NCI-H2196 (cell line): Measurements from ENCODE around the gene PLB1.
"Not testable (repeated sequence)": the region's sequence is repeated elsewhere in the genome, so short reads cannot be mapped to it uniquely, and the experiment has no call there.

Source experiments
- DNase-seq: peaks from one replicate; lab custom pipeline; 2025; ENCODE audit not compliant: unreplicated experiment; lab: John Stamatoyannopoulos, UW

Gene PLB1

DNA sequence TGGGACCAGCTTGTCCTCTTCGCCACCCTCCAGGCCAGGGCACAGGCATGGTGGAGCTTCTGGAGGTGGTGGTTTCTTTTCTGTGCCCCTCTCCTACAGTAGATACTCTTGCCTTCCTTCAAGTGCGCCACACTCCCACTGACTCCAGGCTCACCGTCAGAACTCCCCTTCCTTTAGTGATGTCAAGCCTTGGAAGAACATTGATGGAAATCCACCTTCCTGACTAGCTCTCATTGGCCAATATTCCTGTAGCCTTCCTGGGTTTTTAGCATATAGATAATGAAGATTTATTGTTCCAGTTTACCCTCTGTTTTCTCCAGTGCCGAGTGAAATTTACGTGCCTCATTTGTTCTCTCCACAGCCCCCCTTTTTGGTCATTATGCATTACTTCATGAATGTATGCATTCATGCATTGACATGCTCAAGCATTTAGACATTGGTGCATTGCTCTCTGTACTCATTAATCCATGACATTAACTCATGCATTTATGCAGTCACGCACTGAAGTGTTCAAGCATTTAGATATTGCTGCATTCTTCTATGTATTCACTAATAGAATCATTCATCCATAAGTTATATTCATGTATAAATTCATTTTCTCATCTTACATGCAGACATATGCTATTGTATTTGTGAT lies 37.3 kb downstream of the PLB1 start:
- DNase-seq, result no peak

DNA sequence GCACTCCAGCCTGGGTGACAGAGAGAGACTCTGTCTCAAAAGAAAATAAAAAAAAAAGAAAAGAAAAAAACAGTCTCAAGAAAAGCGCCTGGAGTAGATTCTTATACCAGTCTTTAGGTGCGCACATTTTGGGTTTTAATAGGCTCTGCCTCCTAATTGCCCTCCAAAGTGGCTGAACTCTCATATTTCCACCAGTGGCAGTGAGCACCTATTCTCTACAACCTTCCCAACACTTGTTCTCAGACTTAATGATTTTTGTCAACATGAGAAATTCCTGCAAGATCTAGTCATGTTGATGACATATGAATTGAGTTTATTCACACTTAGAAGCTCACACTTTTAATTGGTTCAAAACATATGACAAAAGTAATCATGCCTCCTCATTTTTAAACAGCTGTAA lies 39.0 kb downstream of the PLB1 start:
- no peak for DNase-seq

DNA sequence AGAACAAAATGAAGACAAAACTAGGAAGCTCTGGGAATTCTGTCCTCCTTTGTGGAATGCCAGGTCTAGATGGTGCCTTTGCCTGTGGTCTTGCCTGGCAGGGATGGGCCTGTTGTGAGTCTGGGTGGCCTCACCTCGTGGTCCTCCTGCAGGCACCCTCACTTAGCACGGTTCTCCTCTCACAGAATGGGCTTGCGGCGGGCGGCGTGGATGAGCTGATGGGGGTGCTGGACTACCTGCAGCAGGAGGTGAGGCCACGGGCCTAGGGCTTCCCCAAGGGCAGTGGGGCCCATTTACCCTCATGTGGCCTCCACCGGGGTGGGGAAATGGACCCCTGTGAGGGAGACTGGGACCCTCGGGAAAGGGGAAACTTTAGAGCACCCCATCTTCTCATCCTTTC lies 42.3 kb downstream of the PLB1 start:
- no peak for DNase-seq

DNA sequence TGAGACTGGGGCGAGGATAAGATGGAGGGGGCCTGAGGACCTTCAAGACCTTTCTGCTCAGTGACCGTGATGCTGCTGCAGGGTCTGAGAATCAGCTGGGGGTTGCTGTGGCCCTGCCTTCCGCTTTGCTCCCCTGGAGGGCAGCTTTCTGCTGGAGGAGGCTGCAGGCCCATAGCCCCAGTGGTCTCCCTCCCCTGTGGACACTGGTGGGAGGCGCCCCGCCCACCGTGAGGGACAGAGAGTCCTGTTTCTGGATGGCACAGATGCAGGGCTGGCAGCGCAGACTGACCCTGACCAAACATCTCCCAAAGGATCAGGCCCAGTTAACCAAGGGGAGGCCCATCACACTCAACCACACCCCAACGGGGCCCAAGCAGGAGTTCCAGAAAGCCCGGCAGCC lies 42.8 kb downstream of the PLB1 start:
- no peak for DNase-seq

DNA sequence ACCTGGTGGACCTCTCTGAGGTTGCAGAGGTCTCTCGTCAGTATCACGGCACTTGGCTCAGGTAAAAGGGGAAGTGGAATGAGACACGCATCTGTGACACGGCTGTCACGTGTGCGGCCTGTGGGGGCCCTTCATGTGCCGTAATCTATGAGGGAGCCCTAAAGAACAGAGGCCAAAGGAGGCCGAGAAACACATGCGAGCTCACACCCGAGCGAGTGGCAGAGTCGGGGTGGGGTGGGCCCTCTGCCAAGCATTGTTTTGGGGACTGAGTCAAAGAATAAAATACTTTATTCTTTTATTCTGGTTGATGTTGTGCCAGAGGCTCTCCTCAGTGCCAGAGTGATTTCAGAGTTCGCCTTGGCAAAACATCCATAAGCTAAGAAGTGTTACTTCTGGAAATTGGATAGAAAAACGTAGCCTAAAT lies 43.3 kb downstream of the PLB1 start:
- DNase-seq, result no peak

DNA sequence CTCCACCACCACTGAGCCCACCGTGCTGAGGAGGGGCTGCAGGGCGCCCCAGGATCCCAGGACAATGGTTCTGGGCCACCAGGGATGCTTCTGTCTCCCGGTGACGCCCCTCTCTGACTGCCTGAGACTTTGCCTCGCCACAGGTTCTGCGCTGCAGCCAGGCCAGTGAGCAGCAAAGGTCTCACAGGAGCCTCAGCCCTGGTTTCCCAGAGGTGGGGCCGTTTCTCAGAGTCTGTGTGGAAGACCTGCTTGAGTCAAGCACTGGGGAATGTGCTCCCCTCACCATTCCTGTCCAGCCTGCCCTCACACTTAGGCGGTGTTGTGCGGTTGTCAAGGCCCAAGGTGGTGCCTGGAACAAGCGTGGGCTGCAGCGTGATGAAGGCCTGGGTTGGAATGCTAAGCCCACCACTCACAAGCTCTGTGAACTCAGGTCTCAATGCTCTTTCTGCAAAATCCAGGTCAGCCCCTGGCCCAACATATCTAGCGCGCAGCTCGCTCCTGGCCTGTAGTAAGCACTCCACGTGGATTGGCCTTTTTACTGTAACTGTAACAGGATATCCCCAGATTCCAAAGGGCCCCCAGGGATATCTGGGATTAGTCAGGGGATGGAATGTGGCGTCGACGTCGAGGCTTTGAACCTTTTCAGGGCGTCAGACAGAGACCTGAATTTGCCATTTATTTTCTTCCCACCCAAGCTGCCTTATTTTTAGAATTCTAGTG lies 47.6 kb downstream of the PLB1 start:
- DNase-seq, result no peak

DNA sequence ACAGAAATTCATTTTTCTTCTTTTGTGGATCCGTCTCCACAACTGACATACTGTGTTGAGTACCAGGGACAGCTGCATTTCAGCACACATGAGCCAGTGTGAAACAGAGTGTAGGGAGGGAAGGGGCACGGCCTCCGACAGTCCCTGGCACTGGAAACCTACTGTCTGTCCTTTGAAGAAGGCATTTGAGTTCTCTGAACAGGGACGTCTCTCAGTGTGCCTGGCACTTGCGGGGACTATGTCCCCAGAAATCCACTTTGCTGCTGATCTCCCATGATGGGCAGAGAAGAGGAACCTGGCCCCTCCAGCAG lies 48.1 kb downstream of the PLB1 start:
- no peak for DNase-seq

DNA sequence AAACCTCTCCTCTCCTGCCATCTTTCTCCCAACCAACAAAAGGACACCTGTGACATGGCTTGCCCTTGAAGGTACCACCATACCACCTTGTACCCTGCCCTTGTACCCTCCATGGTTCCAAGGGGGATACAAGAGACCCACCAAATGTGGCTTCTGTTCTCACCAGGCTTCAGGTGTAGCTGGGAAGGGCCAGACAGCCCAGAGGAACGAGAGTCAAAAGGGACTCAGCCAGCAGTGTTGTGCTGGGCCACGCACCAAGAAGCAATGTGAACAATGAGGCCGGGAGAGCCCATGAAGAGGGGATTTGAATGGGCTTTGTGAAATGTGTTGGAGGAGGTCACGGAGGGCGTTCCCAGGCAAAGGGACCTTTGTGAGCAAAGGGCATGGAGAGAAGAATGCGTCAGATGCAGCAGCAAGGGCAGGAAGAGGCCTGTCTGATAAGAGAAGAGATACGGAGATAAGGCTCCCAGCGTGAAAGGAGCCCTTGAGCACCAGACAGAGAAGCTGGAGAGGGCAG lies 48.6 kb downstream of the PLB1 start:
- no peak for DNase-seq

DNA sequence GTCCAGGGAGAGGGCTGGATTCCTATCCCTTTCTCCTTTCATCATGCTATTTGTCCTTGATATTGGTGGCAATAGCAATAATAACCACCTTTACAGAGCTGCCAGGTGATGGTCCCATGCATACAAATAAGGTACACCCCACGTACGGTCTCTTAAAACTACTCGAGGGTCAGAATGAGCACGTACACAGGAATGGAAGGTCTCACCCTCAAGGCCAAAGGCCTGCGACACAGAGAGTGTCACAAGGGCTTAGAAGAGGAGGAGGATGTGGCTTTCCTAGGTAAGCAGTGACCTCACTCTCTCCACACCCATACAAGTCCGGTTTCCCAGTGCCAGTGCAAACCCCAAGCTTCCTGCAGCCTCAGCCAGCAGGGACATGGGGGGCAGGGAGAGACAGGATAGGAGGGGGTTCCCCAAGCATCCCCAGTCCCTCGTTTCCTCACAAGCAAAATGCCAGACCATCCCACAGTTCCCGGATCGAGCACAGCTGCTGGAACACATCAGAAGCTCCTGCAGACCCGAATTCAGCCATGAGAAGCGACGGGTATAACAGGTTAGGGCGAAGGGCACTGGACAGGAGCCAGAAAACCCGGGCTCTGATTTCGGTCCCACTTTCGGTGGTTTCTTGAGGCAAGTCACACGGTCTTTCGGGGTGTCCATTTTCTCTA lies 49.2 kb downstream of the PLB1 start:
- no peak for DNase-seq

DNA sequence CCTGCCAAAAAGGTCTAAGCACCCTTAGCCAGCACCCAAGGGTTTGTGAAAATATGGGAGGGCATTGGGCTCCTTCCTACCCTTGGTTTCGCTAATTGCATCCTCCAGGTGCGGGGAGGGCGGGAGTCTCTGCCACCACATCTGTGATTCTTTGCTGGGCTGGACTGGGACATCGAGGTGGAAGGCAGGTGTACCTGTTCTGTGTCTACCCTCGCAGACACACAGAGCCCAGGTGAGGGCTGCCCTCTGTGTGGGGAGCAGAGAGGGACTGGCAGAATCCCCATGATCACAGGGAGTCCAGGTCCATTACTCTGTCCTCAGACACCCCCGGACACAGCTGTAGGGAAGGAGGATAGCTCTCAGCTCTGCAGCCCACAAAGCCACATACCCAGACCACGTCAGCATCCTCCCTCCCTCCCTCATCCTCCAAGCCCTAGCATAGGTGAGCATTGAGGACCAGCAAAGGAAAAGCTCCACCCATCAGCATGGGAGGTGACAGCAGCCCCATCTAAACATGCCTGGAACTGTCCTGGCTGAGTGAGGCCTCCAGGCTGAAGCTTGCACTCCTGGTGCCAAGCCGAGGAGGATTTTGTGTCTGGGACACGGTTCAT lies 49.8 kb downstream of the PLB1 start:
- DNase-seq, result no peak

DNA sequence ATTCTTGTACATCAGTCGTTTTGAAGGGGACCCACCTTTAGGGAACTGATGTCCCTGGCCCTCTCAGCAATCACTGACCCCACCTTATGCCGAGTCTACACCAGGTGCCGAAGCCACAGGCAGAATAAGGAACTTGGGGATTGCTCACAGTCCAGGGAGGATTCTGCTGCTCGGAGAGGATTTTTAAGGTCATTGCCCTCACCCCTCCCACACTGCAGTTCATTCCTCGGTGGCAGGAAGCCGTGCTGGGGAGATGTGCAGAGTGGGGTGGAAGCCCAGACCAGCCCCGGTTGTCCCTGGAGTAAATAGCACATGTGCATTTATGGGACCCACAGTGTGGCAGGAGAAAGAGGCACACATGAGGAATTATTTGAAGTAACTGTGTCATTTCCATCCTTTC lies 50.4 kb downstream of the PLB1 start:
- no peak for DNase-seq

DNA sequence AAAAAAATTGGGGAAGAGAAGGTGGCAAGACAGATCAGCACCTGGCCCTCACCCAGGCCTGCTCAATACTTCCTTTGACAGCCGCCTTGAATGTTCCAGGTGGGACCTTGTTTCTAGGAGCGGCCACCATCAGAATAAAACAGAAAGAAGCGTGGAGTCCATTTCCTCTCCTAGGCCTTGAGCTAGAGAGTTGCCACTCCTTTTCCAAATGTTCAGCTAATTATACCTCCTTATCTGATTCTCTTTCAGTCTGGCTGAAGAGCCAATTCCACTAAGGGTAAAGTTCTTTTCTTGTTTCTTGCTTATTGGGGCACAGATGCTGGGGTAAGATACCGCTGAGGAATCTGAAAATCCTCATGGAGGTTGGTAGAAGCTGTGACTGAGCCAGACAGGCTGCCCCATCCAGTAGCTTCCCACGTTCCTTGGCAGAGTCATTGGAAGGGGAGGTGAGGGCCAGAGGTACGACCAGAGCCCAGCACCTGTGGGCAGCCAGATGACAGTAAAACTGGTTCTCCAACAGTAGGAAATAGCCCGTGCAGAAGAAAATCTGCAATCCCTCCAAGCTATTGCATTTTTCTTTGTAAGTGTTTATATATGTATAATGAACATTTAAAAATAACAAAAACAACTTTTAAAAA lies 51.5 kb downstream of the PLB1 start:
- DNase-seq, result no peak

DNA sequence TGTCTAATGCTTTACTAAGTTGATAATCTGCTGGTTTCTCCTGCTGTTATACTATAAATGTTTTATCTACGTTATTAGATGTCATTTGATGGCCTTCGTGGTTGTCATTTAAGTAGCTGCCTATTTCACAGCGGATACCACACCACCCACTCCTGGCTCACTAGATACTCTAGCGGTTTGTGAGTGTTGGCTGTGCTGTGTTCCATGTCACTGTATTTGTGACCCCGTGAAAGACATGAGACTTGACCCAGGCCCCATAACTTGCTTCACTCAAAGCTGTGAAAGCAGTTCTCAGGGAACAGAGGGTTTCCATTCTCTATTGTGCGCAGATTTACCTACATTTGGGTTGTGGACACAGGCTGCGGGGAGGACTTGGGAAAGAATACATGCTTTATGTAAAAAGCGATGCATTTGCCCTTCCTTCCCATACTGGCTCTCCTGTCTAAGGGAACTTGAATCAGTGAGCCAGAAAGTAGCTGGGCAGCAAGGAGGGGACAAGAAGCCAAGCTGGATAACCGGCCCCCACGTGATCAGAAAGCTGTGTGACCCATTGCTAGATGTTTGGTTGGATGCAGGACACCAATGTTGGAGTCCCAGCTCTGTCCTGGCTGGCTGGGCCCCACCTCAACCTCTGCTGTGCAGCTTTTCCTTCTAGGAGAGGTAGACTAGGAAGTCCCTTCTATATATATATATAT lies 52.2 kb downstream of the PLB1 start:
- no peak for DNase-seq

DNA sequence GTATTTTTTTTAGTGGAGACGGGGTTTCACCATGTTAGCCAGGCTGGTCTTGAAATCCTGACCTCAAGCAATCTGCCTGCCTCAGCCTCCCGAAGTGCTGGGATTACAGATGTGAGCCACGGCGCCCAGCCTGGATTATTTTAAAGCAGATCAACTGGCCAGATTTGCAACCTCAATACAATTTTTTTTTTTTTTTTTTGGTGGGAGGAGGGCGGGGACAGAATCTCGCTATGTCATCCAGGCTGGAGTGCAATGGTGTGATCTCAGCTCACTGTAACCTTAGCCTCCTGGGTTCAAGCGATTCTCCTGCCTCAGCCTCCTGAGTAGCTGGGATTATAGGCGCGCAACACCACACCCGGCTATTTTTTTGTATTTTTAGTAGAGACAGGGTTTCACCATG lies 54.5 kb downstream of the PLB1 start:
- DNase-seq, result not testable (repeated sequence)

DNA sequence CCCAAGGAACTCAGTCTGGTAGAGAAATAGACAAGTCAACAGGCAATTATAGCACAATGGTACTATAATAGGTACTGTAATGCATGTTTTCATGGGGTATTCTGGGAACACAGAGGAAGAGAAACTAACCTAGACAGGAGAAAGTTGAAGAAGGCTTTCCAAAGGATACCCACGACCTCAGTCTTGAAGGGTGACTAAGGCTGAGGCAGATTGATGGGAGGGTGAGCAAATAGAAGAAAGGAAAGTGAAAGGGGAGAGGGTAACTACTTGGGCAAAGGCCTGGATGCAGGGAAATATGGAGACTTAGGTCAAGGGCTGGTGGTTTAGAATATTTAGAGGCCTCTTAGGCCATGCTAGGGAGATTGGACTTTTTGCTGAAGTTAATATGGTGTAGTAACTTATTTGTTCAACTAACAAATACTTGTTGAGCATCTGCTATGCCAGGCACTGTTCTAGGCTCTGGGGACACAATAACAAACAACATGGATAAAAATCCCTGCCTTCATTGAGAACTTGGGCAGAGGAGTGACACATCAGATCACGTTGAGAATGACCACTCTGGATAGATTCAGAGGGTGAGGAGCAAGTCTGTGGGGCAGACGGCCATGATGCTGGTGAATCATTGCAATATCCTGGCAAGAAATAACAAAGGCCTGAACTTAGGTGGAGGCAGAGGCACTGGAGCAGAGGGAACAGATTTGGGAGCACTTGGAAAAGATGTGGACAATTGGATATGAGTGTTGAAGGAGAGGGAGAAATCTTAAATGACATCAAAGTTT lies 56.4 kb downstream of the PLB1 start:
- DNase-seq, result no peak

DNA sequence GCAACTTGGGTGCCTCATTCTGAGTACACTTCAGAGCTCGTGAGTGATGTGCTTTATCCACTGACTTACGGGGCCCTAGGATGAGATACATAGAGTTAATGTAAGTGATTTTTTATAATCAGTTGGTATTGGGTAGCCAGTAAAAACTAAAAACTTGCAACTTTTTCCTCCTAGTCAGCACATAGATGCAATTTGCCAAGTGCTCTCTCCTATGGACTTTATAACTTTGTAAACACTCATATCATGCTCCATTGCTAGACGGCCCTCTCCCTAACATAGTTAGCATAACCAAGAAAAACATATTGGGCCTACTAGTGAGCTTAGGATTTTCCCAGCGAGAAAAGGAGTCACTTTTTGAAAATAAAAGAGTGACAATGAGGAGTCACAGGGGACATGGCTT lies 60.4 kb downstream of the PLB1 start:
- DNase-seq, result no peak

DNA sequence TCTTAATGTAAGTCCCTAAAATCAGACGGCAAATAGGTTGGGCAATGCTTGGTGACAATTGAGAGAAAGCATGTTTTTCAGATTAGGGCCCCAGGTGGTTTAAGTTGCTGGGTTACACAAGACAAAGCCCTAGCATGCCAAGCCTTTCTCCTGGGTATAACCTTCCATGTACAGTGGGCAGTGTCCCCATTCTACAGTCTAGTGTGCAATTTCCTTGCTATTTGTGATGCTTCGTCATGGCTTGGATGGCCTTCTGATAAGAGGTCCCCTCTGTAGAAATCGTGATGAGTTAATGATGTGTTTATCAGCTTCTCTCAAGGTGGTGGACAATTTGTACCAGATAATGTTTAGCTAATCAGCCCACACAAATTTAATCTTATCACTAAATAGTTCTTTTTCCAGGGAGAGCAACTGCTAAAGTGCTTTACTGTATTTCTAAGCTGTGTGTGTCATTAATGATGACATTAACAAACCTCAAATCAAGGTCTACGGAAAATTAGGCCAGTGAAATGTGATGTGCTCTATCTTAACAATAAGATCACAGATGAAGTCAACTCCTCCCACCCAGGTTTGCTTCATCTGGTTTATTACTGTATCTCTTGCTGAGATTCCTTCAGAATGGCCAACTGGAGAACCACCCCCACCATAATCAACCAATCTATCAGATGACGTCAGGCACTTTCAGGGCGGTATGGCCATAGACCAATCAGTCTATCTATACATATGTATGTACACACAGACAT lies 61.7 kb downstream of the PLB1 start:
- no peak for DNase-seq

DNA sequence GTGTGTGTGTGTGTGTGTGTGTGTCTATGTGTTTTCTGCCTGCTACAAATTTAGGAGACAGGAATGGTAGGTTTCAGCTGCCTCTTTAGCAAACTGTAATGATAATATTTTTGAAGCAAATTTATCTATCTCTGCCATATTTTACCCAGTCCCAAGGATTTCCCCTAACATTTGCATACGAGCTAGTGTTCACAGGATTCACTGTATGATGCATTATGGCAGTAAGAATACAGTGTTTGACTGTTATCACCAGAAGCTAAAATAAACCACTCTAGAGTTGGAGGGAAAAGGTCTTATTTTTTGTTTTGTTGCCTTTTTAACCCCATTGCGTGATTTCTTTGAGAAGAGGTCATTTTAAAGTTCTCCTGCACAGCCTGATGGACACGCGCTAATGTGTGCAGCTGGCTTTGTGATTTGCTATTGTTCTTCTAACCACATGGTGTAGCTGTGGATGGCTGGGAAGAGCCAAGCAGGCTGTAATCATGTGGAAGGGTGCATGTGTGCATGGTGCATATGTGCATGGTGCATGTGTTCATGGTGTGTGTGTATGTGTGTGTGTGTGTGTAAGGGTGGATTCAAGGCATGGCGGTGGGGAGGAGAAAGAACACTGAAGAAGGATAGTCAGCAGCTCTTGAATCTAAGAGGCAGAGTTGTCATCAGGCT lies 62.4 kb downstream of the PLB1 start:
- no peak for DNase-seq

DNA sequence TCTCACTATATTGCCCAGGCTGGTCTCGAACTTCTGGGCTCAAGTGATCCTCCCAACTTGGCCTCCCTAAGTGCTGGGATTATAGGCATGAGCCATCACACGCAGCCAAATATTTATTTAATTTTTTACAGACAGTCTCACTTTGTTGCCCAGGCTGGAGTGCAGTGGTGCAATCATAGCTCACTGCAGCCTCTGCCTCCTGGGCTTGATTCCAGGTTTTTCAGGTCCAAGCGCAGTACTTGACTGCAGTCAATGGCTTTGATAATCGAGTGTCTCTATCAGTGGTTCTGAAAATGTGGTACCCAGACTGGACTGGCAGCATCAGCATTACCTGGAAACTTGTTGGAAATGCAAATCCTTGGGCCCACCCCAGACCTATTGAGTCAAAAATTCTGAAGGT lies 63.1 kb downstream of the PLB1 start:
- DNase-seq, result peak; percentile 11
